Loucy (cell line): ENCODE data around the gene KIF13A.

Source experiments
- H2AFZ ChIP-seq: fragments of 200-600 bp; sonication (generic); 2 replicates; pipeline ENCODE4 v1.6.0; 2016; ENCODE audit warnings: antibody characterized with exemption, mild to moderate bottlenecking, low read length, moderate library complexity
- H3F3A ChIP-seq: fragments of 200-600 bp; 2 replicates; pipeline ENCODE4 v1.6.0; 2016; ENCODE audit warnings: antibody characterized with exemption, low read depth, mild to moderate bottlenecking
- H3K27me3 ChIP-seq: fragments of 200-600 bp; sonication (generic); 2 replicates; pipeline ENCODE4 v1.6.1; 2014; ENCODE audit warnings: low read length, mild to moderate bottlenecking; ENCODE audit not compliant: insufficient read depth, poor library complexity, severe bottlenecking
- H3K36me3 ChIP-seq: fragments of 200-600 bp; sonication (generic); 2 replicates; pipeline ENCODE4 v1.6.1; 2016; ENCODE audit warnings: low read length; ENCODE audit not compliant: insufficient read depth
- H3K4me1 ChIP-seq: fragments of 200-600 bp; sonication (generic); 2 replicates; pipeline ENCODE4 v1.5.1; 2014; ENCODE audit warnings: low read length, mild to moderate bottlenecking; ENCODE audit not compliant: insufficient read depth, poor library complexity, severe bottlenecking
- H3K4me2 ChIP-seq: fragments of 200-600 bp; sonication (generic); 2 replicates; pipeline ENCODE4 v1.6.0; 2014; ENCODE audit warnings: antibody characterized with exemption, low read length, low read depth, mild to moderate bottlenecking; ENCODE audit not compliant: poor library complexity, severe bottlenecking
- H3K4me3 ChIP-seq: fragments of 200-600 bp; sonication (generic); 2 replicates; pipeline ENCODE4 v1.5.1; 2014; ENCODE audit warnings: low read length, mild to moderate bottlenecking, mixed read lengths; ENCODE audit not compliant: poor library complexity, severe bottlenecking
- H3K79me2 ChIP-seq: fragments of 200-600 bp; sonication (generic); 2 replicates; pipeline ENCODE4 v1.6.1; 2014; ENCODE audit warnings: low read length; ENCODE audit not compliant: insufficient read depth
- H3K9ac ChIP-seq: fragments of 200-600 bp; sonication (generic); 2 replicates; pipeline ENCODE4 v1.6.0; 2014; ENCODE audit warnings: mild to moderate bottlenecking, low read depth, low read length, moderate library complexity; ENCODE audit not compliant: poor library complexity, severe bottlenecking
- H3K9me2 ChIP-seq: fragments of 200-600 bp; sonication (generic); replicated peaks from 2 replicates; pipeline ENCODE4 v1.6.1; 2016; ENCODE audit warnings: low read depth, low read length, mixed read lengths
- H3K9me3 ChIP-seq: fragments of 200-600 bp; sonication (generic); 2 replicates; pipeline ENCODE4 v1.6.1; 2014; ENCODE audit warnings: mild to moderate bottlenecking, antibody characterized with exemption, low read length, low read depth; ENCODE audit not compliant: insufficient read depth
- H4K20me1 ChIP-seq: fragments of 200-600 bp; sonication (generic); 2 replicates; pipeline ENCODE4 v1.6.0; 2014; ENCODE audit warnings: antibody characterized with exemption, low read length, mild to moderate bottlenecking; ENCODE audit not compliant: insufficient read depth, poor library complexity, severe bottlenecking
- CTCF ChIP-seq: fragments of 200-600 bp; sonication (generic); conservative IDR thresholded peaks from 2 replicates; pipeline ENCODE4 v1.5.1; 2014; ENCODE audit warnings: mild to moderate bottlenecking, antibody characterized with exemption, low read length
- EZH2phosphoT487 ChIP-seq: fragments of 200-600 bp; IDR thresholded peaks from 2 replicates; pipeline ENCODE4 v1.6.1; 2018; ENCODE audit warnings: antibody characterized with exemption, mild to moderate bottlenecking, moderate library complexity, borderline replicate concordance

KIF13A gene

GRCh38 chr6:17803409-17803808 lies 184.0 kb downstream of the KIF13A start:
- no peaks in the 10 kb centered on the region for H3K79me2 ChIP-seq
- H3K4me2 ChIP-seq, result no peak overlapping the region
- no peaks in the 10 kb centered on the region for H3K36me3 ChIP-seq

GRCh38 chr6:17798477-17799154 lies 188.8 kb downstream of the KIF13A start:
- no peaks in the 10 kb centered on the region for H3K9me2 ChIP-seq
- no peaks in the 10 kb centered on the region for H3K27me3 ChIP-seq
- no peaks in the 10 kb centered on the region for H3K79me2 ChIP-seq
- H3K36me3 ChIP-seq, result no peaks in the 10 kb centered on the region
- no peaks in the 10 kb centered on the region for H3K9me3 ChIP-seq
- no peaks in the 10 kb centered on the region for H3F3A ChIP-seq
- TF ChIP-seq CTCF (no peak), EZH2phosphoT487 (no peak)
- no peaks in the 10 kb centered on the region for H4K20me1 ChIP-seq
- H2AFZ ChIP-seq, result no peak overlapping the region
- H3K4me3 ChIP-seq, result no peak overlapping the region
- no peaks in the 10 kb centered on the region for H3K4me1 ChIP-seq
- H3K9ac ChIP-seq, result no peak overlapping the region
- no peak overlapping the region for H3K4me2 ChIP-seq

More at GRCh38 chr6:17803409-17803808, 184.0 kb downstream of the KIF13A start:
- Histone ChIP-seq H4K20me1 (no peaks in the 10 kb centered on the region), H3K9me2 (no peaks in the 10 kb centered on the region), H3K27me3 (no peaks in the 10 kb centered on the region), H3K9ac (no peak overlapping the region), H3K4me3 (no peak overlapping the region), H3F3A (no peaks in the 10 kb centered on the region), H3K4me1 (no peaks in the 10 kb centered on the region), H2AFZ (no peak overlapping the region), H3K9me3 (no peaks in the 10 kb centered on the region)
- TF ChIP-seq CTCF (no peak), EZH2phosphoT487 (no peak)

- Histone ChIP-seq H3K4me2 (no peak overlapping the region), H3K9me2 (no peaks in the 10 kb centered on the region), H3K36me3 (no peaks in the 10 kb centered on the region), H3K9me3 (no peaks in the 10 kb centered on the region), H3K4me1 (no peaks in the 10 kb centered on the region), H2AFZ (no peak overlapping the region), H3K27me3 (no peaks in the 10 kb centered on the region), H3K9ac (no peak overlapping the region), H4K20me1 (no peaks in the 10 kb centered on the region), H3F3A (no peaks in the 10 kb centered on the region), H3K4me3 (no peak overlapping the region), H3K79me2 (no peaks in the 10 kb centered on the region)
- TF ChIP-seq CTCF, result no peak
- no peak for TF ChIP-seq EZH2phosphoT487
Observed at GRCh38 chr6:17790489-17790888, 196.9 kb downstream of the KIF13A start.
